ENCODE measurements around the gene ZNF260. TPM values are rescaled to one million over a fixed set of nuclear protein-coding genes. Genes with fewer than 3 reads are reported as not detected.
"Not testable (repeated sequence)": the region's sequence is repeated elsewhere in the genome, so short reads cannot be mapped to it uniquely, and the experiment has no call there.

The ZNF260 gene
- polyA plus RNA-seq, 2 of the 4 experiments (the other 2 are of a cell fraction): 22.8 to 25.6 TPM

GRCh38 chr19:36497001-36497400, 31.1 kb downstream of the ZNF260 start:
- ChIA-PET POLR2A (no interaction called here), CTCF (no interaction called here)
- H3K4me1 ChIP-seq: no peaks in the 10 kb centered on the region
- 67% methylated on average over 17 of the region's 17 CpGs for WGBS (ENCODE audit: missing lambda C conversion rate)
- TF ChIP-seq MAFK (IDR thresholded peaks at IDR 0.05; ENCODE audit: partially characterized antibody) (peak; percentile 54), ZSCAN20 (CRISPR knock-in tag; IDR thresholded peaks at IDR 0.05) (no peak)
- no peak overlapping the region for H3K4me3 ChIP-seq
- H3K4me2 ChIP-seq: no peak overlapping the region
- ATAC-seq: no peak
- no peak overlapping the region for H3K27ac ChIP-seq
- peaks cover 97% of the 10 kb centered on the region for H3K9me3 ChIP-seq
- DNase-seq (ENCODE audit: low read depth in 1 of 2, low spot score in 1 of 2): no peak
- FAIRE-seq: no peak

- peak; percentile 45 to 88 for DNase-seq (ENCODE audit: low read depth in 1 of 2, low spot score in 1 of 2)
- CTCF ChIA-PET: interaction anchor here (0.6 to 2.4 kb wide), 8 partner anchors 13 to 433 kb away, joined by 3 to 7 read pairs (median 4); partner anchors contain the start of gene ZNF260
- POLR2A ChIA-PET, H3K4me1 ChIP-seq, H3K4me2 ChIP-seq, H3K27ac ChIP-seq, ATAC-seq, H3K4me3 ChIP-seq, FAIRE-seq: not testable (repeated sequence)
- TF ChIP-seq RAD21 (conservative IDR thresholded peaks at IDR 0.05 in 1 of 2, IDR thresholded peaks at IDR 0.05 in 1 of 2) (peak; percentile 54 to 86), SMC3 (IDR thresholded peaks at IDR 0.05) (peak; percentile 47), CTCF (IDR thresholded peaks at IDR 0.05) (peak; percentile 42)
- 54% methylated on average over 18 of the region's 18 CpGs for WGBS (ENCODE audit: missing lambda C conversion rate)
- peaks cover 67% of the 10 kb centered on the region for H3K9me3 ChIP-seq
These were observed 35.2 kb downstream of the ZNF260 start for GRCh38 chr19:36492689-36493453.

- CTCF ChIA-PET; DNase-seq (ENCODE audit: low read depth in 1 of 2, low spot score in 1 of 2); FAIRE-seq: not testable (repeated sequence)
These were observed 37.2 kb downstream of the ZNF260 start for GRCh38 chr19:36490846-36491245.

GRCh38 chr19:36489920-36490415, 38.1 kb downstream of the ZNF260 start:
- peak overlapping the region; percentile 71 for H3K4me2 ChIP-seq
- no peak; a peak in 2 of 6 replicates for ATAC-seq
- peak overlapping the region; percentile 52 for H3K4me3 ChIP-seq
- peaks cover 67% of the 10 kb centered on the region for H3K9me3 ChIP-seq
- peak overlapping the region; percentile 89 for H3K27ac ChIP-seq
- H3K4me1 ChIP-seq: peaks cover 4% of the 10 kb centered on the region; the same call in 1 of the 3 replicates
- 9% methylated on average over 15 of the region's 15 CpGs for WGBS (ENCODE audit: missing lambda C conversion rate)
- TF ChIP-seq HMGXB4 (CRISPR knock-in tag; IDR thresholded peaks at IDR 0.05; ENCODE audit: borderline replicate concordance) (no peak), E2F6 (IDR thresholded peaks at IDR 0.05; ENCODE audit: borderline replicate concordance, low read depth) (no peak), ZSCAN20 (CRISPR knock-in tag; IDR thresholded peaks at IDR 0.05) (no peak), PBX3 (IDR thresholded peaks at IDR 0.05) (no peak), PHF8 (IDR thresholded peaks at IDR 0.05; ENCODE audit: borderline replicate concordance, low read depth) (peak; percentile 10; the same call in 1 of the 2 replicates), HES2 (IDR thresholded peaks at IDR 0.05) (no peak), RFX5 (IDR thresholded peaks at IDR 0.05) (0 out of 2 replicates have a peak, but pooled peaks have one; percentile 10), KDM1A (IDR thresholded peaks at IDR 0.05; ENCODE audit: low read depth) (no peak), HOXB13 (CRISPR knock-in tag; IDR thresholded peaks at IDR 0.05; ENCODE audit: low read depth) (0 out of 2 replicates have a peak, but pooled peaks have one; percentile 59), TFCP2L1 (CRISPR knock-in tag; IDR thresholded peaks at IDR 0.05) (0 out of 2 replicates have a peak, but pooled peaks have one; percentile 30)
- ChIA-PET CTCF (interaction anchor here (0.7 to 1.6 kb wide), 4 partner anchors 51 to 362 kb away, joined by 3 to 5 read pairs (median 4); partner anchors contain the start of gene ZFP14), POLR2A (interaction anchor here (0.5 to 2.0 kb wide), 21 partner anchors 10 to 1290 kb away, joined by 3 to 49 read pairs (median 4); partner anchors contain the start of genes POLR2I, TBCB, ZFP14 and ZNF146)
- DNase-seq (ENCODE audit: low read depth in 1 of 2, low spot score in 1 of 2): peak; percentile 96 to 98
- no peak for FAIRE-seq

More at GRCh38 chr19:36490846-36491245, 37.2 kb downstream of the ZNF260 start:
- H3K4me2 ChIP-seq, POLR2A ChIA-PET, H3K27ac ChIP-seq, ATAC-seq, H3K4me3 ChIP-seq, H3K4me1 ChIP-seq: not testable (repeated sequence)
- peaks cover 65% of the 10 kb centered on the region for H3K9me3 ChIP-seq
- 97% methylated on average over 18 of the region's 29 CpGs for WGBS (ENCODE audit: missing lambda C conversion rate)

All from A549 (cell line).